Esophagus squamous epithelium (tissue), 5 donors: ENCODE measurements around the gene PAPOLA. TPM values are rescaled to one million over a fixed set of nuclear protein-coding genes. Genes with fewer than 3 reads are reported as not detected.

Experiments
- DNase-seq: peaks from one replicate; lab custom pipeline; 2025; lab: John Stamatoyannopoulos, UW
- H3K27ac ChIP-seq, 4 donors: fragments of 200-600 bp; sonication (generic); one replicate each; pipeline ENCODE4 v1.5.1; 2016 to 2019; ENCODE audit warnings: mild to moderate bottlenecking in 1 of 4
- H3K27me3 ChIP-seq, 4 donors: fragments of 200-600 bp; sonication (generic); 1 replicate in 3 of 4; 2 replicates in 1 of 4; pipeline versions ENCODE4 v1.5.1 to v1.6.0; 2017 to 2021; ENCODE audit warnings: antibody characterized with exemption in 1 of 4
- H3K36me3 ChIP-seq, 3 donors: fragments of 200-600 bp; sonication (generic); one replicate each; pipeline ENCODE4 v1.5.1; 2016 to 2019
- H3K4me1 ChIP-seq, 3 donors: fragments of 200-600 bp; sonication (generic); one replicate each; pipeline ENCODE4 v1.5.1; 2017 to 2019
- H3K4me3 ChIP-seq, 4 donors: fragments of 200-600 bp; sonication (generic); 1 replicate in 3 of 4; 2 replicates in 1 of 4; pipeline ENCODE4 v1.5.1; 2016 to 2019; ENCODE audit warnings: mild to moderate bottlenecking in 2 of 4, moderate library complexity in 1 of 4
- H3K9me3 ChIP-seq, 3 donors: fragments of 200-600 bp; sonication (generic); one replicate each; pipeline ENCODE4 v1.5.1; 2016 to 2019
- POLR2A ChIP-seq, 4 donors: fragments of 450-650 bp; IDR thresholded peaks; one replicate each; pipeline ENCODE4 v1.6.1; 2017; ENCODE audit warnings: antibody characterized with exemption in 4 of 4, mild to moderate bottlenecking in 4 of 4, moderate library complexity in 3 of 4
- WGBS, 2 donors: methylation state at CpG; one replicate each; pipeline ENCODE4 v1.1.5; 2018; 5-methylcytosine and 5-hydroxymethylcytosine counted together
- intact Hi-C: fragments of 100-400 bp; cut with DNase I; formaldehyde crosslinking; loops from one replicate; pipeline ENCODE4 v1.15.0; 2022
- total RNA-seq, 4 donors: library from RNA; depleted of rRNA; stranded (reverse); fragments of >200 nt; gene quantifications; one replicate each; pipeline ENCODE4 v1.1.0, GENCODE V29; 2016
- TF ChIP-seq, protein P1 (sequence below), 6 experiments: fragments of 450-650 bp in 4 of 6; fragments of 200-600 bp in 2 of 6; sonication (generic) in 2 of 6; IDR thresholded peaks; one replicate each; pipeline ENCODE4 v1.5.1; 2016 to 2019; ENCODE audit warnings: antibody characterized with exemption in 6 of 6, mild to moderate bottlenecking in 4 of 6, moderate library complexity in 4 of 6
- donor health status: DM: yes; HTN: yes; CAD: no.

PAPOLA gene
- total RNA-seq, 4 donors from 2014 or later, result 66.7 to 152 (median 116) TPM

DNA sequence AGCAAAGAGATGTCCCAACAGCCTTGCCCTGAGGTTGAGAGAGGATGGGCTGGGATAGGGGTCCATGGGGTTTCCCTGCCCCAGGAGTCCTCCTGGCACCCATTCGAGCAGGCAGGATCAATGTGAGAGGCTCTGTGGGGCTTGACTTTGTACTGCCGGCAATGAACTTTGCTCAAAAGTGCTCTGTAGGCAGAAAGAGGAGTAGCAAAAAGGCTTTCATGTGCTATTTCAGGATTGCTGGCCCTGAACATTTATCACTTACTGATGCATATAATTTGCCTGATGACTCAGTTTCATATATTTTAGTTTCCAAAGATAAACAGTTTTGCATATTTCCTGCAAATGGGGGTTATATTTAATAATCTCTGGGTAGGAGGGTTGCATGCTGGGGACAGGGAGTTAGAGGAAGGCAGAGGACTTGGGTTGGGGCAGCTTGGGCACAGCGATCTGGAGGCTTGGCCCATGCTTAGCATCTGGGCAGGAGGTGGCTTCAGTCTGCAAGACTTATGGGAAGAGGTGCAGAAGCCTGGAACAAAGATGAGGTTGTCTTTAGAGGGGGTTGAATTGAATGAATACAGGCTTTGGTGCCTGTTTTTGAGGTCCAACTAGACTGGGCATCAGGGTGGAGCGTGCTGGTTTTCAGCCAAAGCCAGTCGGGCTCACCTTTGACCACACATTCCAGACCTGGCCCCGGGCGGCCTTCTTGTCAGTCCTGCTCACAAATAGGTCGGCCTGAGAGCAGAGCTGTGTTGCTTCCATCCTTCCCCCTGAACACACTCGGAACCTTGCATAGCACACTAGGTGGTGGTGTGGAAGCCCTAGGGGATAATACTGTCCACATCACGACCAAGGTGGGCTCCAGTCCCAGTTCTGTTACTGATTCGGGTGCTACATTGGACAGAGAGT, 101.4 kb downstream of the PAPOLA start:
- TF ChIP-seq, protein P1, sequence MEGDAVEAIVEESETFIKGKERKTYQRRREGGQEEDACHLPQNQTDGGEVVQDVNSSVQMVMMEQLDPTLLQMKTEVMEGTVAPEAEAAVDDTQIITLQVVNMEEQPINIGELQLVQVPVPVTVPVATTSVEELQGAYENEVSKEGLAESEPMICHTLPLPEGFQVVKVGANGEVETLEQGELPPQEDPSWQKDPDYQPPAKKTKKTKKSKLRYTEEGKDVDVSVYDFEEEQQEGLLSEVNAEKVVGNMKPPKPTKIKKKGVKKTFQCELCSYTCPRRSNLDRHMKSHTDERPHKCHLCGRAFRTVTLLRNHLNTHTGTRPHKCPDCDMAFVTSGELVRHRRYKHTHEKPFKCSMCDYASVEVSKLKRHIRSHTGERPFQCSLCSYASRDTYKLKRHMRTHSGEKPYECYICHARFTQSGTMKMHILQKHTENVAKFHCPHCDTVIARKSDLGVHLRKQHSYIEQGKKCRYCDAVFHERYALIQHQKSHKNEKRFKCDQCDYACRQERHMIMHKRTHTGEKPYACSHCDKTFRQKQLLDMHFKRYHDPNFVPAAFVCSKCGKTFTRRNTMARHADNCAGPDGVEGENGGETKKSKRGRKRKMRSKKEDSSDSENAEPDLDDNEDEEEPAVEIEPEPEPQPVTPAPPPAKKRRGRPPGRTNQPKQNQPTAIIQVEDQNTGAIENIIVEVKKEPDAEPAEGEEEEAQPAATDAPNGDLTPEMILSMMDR (IDR thresholded peaks at IDR 0.05), result no peak
- TF ChIP-seq POLR2A (IDR thresholded peaks at IDR 0.05), result no peak
- DNase-seq, result no peak
- intact Hi-C loops, result no loop called here
- Histone ChIP-seq H3K4me3 (no peak overlapping the region), H3K27me3 (peaks cover 0 to 20% (median 0%) of the 10 kb centered on the region in 4 donors), H3K27ac (no peak overlapping the region), H3K9me3 (no peaks in the 10 kb centered on the region), H3K4me1 (no peaks in the 10 kb centered on the region), H3K36me3 (no peaks in the 10 kb centered on the region)
- 67 to 73% methylated on average over 8 of the region's 11 CpGs for WGBS, 2 donors

DNA sequence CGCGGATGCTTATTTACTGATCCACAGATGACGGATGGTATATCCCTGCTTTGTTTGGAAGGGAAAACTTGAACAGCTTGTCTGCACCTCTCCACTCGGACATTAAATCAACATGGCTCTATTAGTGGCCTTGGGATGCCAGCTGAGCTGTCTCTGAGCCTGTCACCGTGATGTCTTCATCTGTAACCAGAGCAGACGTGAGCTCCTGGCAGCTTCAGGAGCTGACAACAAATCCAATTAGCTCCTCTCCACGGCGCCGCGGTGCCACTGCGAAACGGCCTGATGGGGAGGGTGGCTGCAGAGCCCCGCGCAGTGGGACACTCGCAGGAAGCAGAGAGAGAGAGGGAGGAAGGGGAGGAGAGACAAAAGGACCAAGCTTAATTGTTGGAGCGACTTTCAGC, 112.3 kb downstream of the PAPOLA start:
- Histone ChIP-seq H3K9me3 (no peaks in the 10 kb centered on the region), H3K27ac (no peak overlapping the region), H3K27me3 (peaks cover 0 to 31% (median 0%) of the 10 kb centered on the region in 4 donors), H3K4me3 (no peak overlapping the region), H3K4me1 (no peaks in the 10 kb centered on the region), H3K36me3 (no peaks in the 10 kb centered on the region)
- WGBS, 2 donors, result 46 to 60% methylated on average over 14 to 16 of the region's 16 CpGs
- TF ChIP-seq, protein P1 (IDR thresholded peaks at IDR 0.05), result no peak
- no peak for TF ChIP-seq POLR2A (IDR thresholded peaks at IDR 0.05)
- DNase-seq, result no peak
- intact Hi-C loops, result no loop called here

DNA sequence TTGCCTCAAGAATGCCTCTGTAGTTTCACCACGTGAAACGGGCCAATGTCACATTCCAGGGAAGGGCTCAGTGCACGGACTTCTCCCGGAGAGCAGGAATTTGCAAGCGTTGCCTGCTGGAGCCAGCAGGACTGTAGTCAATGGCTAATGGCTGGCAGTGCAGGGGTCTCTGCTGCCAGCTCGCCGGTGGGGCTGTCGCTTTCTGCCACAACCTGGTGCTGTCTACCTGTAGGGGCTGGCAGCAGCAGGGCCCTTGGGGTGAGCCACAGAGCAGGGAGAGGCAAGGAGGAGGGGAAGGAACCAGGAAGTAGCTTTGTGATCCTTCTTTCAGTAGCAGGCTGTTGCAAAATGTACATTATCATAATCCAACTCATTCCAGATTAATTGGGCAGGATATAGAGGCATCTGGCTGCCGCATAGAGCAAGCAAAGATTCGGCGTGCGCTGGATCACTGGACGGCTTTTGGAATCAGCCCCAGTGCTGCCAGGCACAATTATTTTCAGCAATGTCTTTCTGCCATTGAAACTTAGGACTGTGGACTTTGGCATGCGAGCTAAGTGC, 114.1 kb downstream of the PAPOLA start:
- Histone ChIP-seq H3K4me1 (no peaks in the 10 kb centered on the region), H3K27me3 (peaks cover 0 to 31% (median 0%) of the 10 kb centered on the region in 4 donors), H3K36me3 (no peaks in the 10 kb centered on the region), H3K27ac (no peak overlapping the region), H3K4me3 (no peak overlapping the region), H3K9me3 (no peaks in the 10 kb centered on the region)
- 47 to 74% methylated on average over 5 of the region's 14 CpGs for WGBS, 2 donors
- TF ChIP-seq, protein P1 (IDR thresholded peaks at IDR 0.05), result no peak
- TF ChIP-seq POLR2A (IDR thresholded peaks at IDR 0.05), result no peak
- intact Hi-C loops, result no loop called here
- DNase-seq, result no peak

Other genes with a start within 250 kb of the PAPOLA start
- 10 to 100 TPM in 1 of 4 donors, 1 to 10 TPM in 3; 4.0 to 12.2 (median 5.7) TPM for gene BDKRB1, start 246.2 kb upstream of the PAPOLA start, total RNA-seq
- gene ATG2B, start 139.0 kb upstream of the PAPOLA start, total RNA-seq, result 10 to 100 TPM; 10.6 to 24.6 (median 14.0) TPM
- 10 to 100 TPM; 30.3 to 65.1 (median 49.7) TPM for gene GSKIP, start 138.9 kb upstream of the PAPOLA start, total RNA-seq
- 1 to 10 TPM; 1.2 to 8.2 (median 2.5) TPM for gene AK7, start 110.3 kb upstream of the PAPOLA start, total RNA-seq